Kidney (tissue), 14 donors: Measurements from ENCODE around the gene P4HB. TPM values are rescaled to one million over a fixed set of nuclear protein-coding genes. Genes with fewer than 3 reads are reported as not detected.

Source experiments
- DNase-seq, 5 donors: peaks; one replicate each; pipeline ENCODE4 v3.0.0-alpha.2; 2013 to 2020
- FAIRE-seq: peaks from 2 replicates; lab custom pipeline; 2012; peaks lifted over from hg19 to GRCh38; lab: Jason Lieb, UNC
- H3K27ac ChIP-seq, 2 donors: one replicate each; pipeline ENCODE4 v1.7.0; 2013; ENCODE audit warnings: low read depth in 2 of 2, low read length in 2 of 2, inconsistent platforms in 1 of 2
- H3K27me3 ChIP-seq: one replicate; pipeline ENCODE4 v1.7.1; 2013; ENCODE audit warnings: low read length, inconsistent platforms; ENCODE audit not compliant: control insufficient read depth, insufficient read depth
- H3K36me3 ChIP-seq, 3 donors: one replicate each; pipeline versions ENCODE4 v1.7.0 to v1.7.1; 2013; ENCODE audit warnings: low read length in 3 of 3, control low read depth in 1 of 3, inconsistent platforms in 1 of 3; ENCODE audit not compliant: insufficient read depth in 3 of 3, control insufficient read depth in 2 of 3
- H3K4me1 ChIP-seq, 3 donors: one replicate each; pipeline versions ENCODE4 v1.7.0 to v1.7.1; 2013; ENCODE audit warnings: low read length in 3 of 3, inconsistent platforms in 1 of 3, low read depth in 1 of 3; ENCODE audit not compliant: control insufficient read depth in 2 of 3, insufficient read depth in 2 of 3
- H3K4me3 ChIP-seq, 3 donors: one replicate each; pipeline versions ENCODE4 v1.7.0 to v1.8.1; 2013; ENCODE audit warnings: low read length in 3 of 3, control low read depth in 1 of 3, inconsistent platforms in 1 of 3
- H3K9ac ChIP-seq, 3 donors: one replicate each; pipeline versions ENCODE4 v1.7.0 to v1.7.1; 2013; ENCODE audit warnings: low read length in 3 of 3, control low read depth in 1 of 3, inconsistent platforms in 1 of 3
- H3K9me3 ChIP-seq, 3 donors: one replicate each; pipeline versions ENCODE4 v1.7.0 to v1.7.1; 2013; ENCODE audit warnings: low read length in 3 of 3, control low read depth in 1 of 3, inconsistent platforms in 1 of 3; ENCODE audit not compliant: control insufficient read depth in 2 of 3, insufficient read depth in 1 of 3
- intact Hi-C: fragments of 100-400 bp; cut with DNase I; formaldehyde crosslinking; loops from one replicate; pipeline ENCODE4 v1.11.1; 2022
- polyA plus RNA-seq: library from polyadenylated mRNA; stranded (reverse); fragments of 350-450 nt; fragmentation: Illumina TruSeq; extraction: RNeasy Lipid Tissue Mini Kit (QIAGEN cat#74804); gene quantifications from one replicate; pipeline ENCODE4 v1.2.3, GENCODE V29; 2014; ENCODE audit warnings: low read depth, low replicate concordance; ENCODE audit not compliant: insufficient read depth
- total RNA-seq: library from RNA; stranded (reverse); fragmentation: NEBNext Ultra II Directional; extraction: Animal tissue kit (Norgen Biotek cat#: 25700); gene quantifications from one replicate; pipeline ENCODE4 v1.2.1, GENCODE V29; 2021
- TF ChIP-seq, protein P1 (sequence below): IDR thresholded peaks from 3 replicates; pipeline ENCODE4 v1.5.1; 2012; ENCODE audit warnings: mild to moderate bottlenecking, moderate library complexity, borderline replicate concordance; ENCODE audit not compliant: insufficient read depth; ENCODE audit errors: extremely low read depth
- donor health status: control.
- donor health status: control.
- donor health status: control.
- donor health status: control.
- donor health status: control.
- donor health status: DM: yes; HTN: yes; CAD: no.
- donor health status: Normal renal cell carcinoma (clear cell type).

P4HB gene
- total and polyA plus RNA-seq, 2 donors from 2014 or later: 411 to 482 TPM

GRCh38 chr17:81899514-81900166 is 39.3 kb upstream of the P4HB start:
- peaks cover 3 to 29% (median 3%) of the 10 kb centered on the region in 3 donors for H3K36me3 ChIP-seq
- H3K9me3 ChIP-seq: no peaks in the 10 kb centered on the region
- intact Hi-C loops: no loop called here
- peaks cover 0 to 3% (median 0%) of the 10 kb centered on the region in 3 donors for H3K4me1 ChIP-seq
- H3K27ac ChIP-seq: no peak overlapping the region
- no peak overlapping the region for H3K4me3 ChIP-seq
- no peak for DNase-seq
- H3K9ac ChIP-seq: no peak overlapping the region
- H3K27me3 ChIP-seq: no peaks in the 10 kb centered on the region
- no peak for FAIRE-seq
- TF ChIP-seq, protein P1, sequence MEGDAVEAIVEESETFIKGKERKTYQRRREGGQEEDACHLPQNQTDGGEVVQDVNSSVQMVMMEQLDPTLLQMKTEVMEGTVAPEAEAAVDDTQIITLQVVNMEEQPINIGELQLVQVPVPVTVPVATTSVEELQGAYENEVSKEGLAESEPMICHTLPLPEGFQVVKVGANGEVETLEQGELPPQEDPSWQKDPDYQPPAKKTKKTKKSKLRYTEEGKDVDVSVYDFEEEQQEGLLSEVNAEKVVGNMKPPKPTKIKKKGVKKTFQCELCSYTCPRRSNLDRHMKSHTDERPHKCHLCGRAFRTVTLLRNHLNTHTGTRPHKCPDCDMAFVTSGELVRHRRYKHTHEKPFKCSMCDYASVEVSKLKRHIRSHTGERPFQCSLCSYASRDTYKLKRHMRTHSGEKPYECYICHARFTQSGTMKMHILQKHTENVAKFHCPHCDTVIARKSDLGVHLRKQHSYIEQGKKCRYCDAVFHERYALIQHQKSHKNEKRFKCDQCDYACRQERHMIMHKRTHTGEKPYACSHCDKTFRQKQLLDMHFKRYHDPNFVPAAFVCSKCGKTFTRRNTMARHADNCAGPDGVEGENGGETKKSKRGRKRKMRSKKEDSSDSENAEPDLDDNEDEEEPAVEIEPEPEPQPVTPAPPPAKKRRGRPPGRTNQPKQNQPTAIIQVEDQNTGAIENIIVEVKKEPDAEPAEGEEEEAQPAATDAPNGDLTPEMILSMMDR: no peak

DNA sequence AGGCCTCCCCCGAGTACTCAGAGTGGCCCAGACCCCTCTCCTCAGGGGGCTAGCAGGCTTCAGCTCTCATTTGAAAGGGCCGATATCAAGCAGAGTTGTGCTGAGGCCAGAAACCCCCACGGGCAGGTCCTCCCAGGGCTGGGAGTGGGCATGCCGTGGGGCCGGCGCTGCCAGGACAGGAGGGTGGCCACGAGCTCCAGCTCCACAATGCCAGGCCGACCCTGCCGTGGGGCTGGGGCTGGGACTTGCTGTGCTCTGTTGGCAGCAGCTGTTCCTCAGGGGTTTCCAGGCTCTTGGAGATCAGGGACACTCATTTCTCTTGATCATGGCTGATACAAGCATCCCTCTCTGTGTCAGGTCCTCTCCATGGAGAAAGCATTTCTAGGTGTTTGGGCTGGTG is 38.5 kb upstream of the P4HB start:
- no peak overlapping the region for H3K9ac ChIP-seq
- H3K27ac ChIP-seq: no peak overlapping the region
- DNase-seq (no peak), FAIRE-seq (no peak)
- peaks cover 0 to 3% (median 0%) of the 10 kb centered on the region in 3 donors for H3K4me1 ChIP-seq
- intact Hi-C loops: no loop called here
- H3K27me3 ChIP-seq: no peaks in the 10 kb centered on the region
- no peak overlapping the region for H3K4me3 ChIP-seq
- TF ChIP-seq, protein P1: no peak
- H3K9me3 ChIP-seq: no peaks in the 10 kb centered on the region
- peaks cover 3 to 29% (median 3%) of the 10 kb centered on the region in 3 donors for H3K36me3 ChIP-seq

DNA sequence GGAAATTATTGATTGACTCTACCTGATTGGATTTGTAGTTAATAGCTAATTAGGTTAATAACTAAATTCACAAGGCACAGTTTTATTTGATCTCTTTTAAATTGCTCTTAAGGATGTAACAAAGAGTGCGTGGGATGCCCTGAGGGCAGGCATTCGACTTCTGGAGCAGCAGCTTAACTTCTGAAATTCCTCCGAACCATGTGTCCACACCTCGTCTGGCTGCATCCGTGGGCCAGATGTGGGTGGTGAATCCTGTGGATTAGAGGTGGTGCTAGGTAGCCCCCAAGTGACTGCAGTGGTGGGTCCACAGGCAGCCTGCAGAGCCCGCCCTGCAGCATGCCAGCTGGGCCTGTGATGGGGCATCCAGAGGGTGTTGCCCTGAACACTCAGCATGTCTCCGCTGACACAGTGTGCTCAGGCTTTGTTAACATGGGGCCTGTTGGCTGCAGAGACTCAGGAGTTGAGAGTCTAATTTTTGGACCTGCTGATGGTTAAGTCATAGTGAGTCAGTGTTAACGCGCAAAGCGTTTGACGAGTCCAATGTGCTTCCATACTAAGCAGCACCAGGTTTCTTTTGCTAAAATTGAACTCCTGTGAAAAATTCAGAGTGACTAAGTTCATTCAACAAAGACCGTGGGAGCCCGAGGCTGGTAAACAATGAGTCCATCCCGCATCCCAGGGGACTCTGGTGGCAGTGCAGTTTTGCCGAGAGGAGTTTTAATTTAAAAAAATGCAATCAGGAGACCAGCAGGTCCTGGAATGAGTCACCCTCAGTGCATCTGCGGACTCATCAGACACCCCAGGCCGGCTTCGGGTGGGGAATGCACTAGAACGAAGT is 37.9 kb upstream of the P4HB start:
- intact Hi-C loops: no loop called here

More for the DNA sequence above, 37.9 kb upstream of the P4HB start:
- Histone ChIP-seq H3K4me3 (no peak overlapping the region), H3K9ac (no peak overlapping the region), H3K9me3 (no peaks in the 10 kb centered on the region), H3K27me3 (no peaks in the 10 kb centered on the region), H3K36me3 (peaks cover 3 to 29% (median 3%) of the 10 kb centered on the region in 3 donors), H3K4me1 (peaks cover 0 to 3% (median 0%) of the 10 kb centered on the region in 3 donors), H3K27ac (no peak overlapping the region)
- no peak for DNase-seq
- TF ChIP-seq, protein P1: no peak
- FAIRE-seq: no peak
